Activated T-cell treated with anti-CD3 and anti-CD28 coated beads for 48 hours (primary cell): ENCODE results near the gene KATNB1.
"Not testable (repeated sequence)": the region's sequence is repeated elsewhere in the genome, so short reads cannot be mapped to it uniquely, and the experiment has no call there.

Experiments used
- DNase-seq: peaks from one replicate; pipeline ENCODE4 v3.0.0-alpha.2; 2020; ENCODE audit warnings: low read depth

The KATNB1 gene

GRCh38 chr16:57796014-57796413, 60.4 kb downstream of the KATNB1 start:
- DNase-seq = not testable (repeated sequence)

DNA sequence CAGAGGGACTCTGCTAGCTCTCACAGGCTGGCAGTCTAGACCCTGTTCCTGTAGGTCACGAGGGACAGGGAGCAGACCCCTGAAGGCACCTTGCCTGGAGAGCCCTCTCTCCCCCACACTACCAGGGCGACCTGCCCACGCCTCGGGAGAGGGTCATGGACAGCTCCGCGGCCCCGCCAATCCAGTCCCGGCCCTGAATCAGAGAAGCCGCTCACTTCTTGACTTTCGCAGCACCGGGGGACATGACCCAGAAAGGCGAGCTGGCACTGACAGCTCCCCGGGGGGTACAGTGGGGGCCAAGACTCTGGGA, 61.6 kb downstream of the KATNB1 start:
- no peak for DNase-seq

- DNase-seq = no peak
Observed at GRCh38 chr16:57797526-57798266, 62.1 kb downstream of the KATNB1 start.

DNA sequence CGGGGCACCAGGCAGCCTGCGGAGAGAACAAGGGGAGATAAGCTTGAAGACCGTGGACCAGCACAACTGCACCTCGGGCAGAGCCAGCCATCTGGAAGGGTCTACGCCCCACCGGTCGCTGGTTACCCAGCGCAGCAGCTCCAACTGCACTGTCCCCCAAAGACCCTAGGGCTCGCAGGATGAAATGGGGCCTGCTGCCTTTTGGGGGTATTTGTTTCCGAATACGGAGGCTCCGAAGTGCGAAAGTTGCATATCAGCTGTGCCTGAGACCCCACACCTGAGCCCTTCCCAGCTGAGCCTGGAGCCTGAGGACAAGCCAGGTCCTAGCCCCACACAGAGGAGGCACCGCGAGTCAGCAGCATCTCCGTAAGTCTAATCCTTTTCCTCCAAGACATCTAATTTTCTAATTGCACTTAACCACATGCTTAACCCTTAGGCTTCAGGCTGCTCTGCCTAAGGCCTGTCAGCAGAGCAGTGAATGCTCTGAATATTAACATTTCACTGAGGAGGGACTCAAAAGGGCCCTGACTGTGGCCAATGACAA, 62.8 kb downstream of the KATNB1 start:
- DNase-seq = no peak

DNA sequence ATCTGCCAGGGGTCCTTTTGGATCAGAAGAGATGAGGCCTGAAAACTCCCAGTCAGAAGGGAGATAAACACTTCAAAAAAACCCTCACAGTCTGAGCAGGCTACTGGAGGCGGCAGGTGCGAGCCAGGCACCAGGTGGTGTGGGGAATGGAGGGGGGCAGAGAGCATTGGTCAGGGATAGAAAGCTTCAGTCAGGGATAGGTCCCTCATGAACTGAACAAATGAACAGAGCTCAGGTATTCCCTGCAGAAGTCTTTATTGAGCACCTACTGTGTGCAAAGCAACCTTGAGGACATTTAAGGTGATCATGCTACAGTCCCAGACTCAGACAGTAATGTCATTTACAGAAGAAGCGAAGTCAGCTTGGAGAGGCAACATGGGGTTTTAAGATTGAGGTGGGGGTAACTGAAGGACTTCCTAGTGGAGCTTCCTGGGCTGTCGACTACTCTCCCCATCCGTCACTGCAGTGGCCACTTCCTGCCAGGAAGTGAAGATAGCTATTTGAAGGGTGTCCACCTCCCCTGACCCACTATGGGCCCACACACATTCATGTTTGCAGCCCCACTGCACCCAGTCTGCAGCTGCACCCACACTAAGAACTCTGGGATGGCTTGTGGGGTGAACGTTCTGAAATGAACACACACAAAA, 63.5 kb downstream of the KATNB1 start:
- DNase-seq = no peak

GRCh38 chr16:57799600-57800199, 64.1 kb downstream of the KATNB1 start:
- DNase-seq = no peak

- no peak for DNase-seq
Observed at GRCh38 chr16:57800200-57801097, 64.9 kb downstream of the KATNB1 start.

- DNase-seq = no peak
Observed at GRCh38 chr16:57801098-57801808, 65.7 kb downstream of the KATNB1 start.

- DNase-seq = no peak
Observed at GRCh38 chr16:57801809-57802340, 66.3 kb downstream of the KATNB1 start.

DNA sequence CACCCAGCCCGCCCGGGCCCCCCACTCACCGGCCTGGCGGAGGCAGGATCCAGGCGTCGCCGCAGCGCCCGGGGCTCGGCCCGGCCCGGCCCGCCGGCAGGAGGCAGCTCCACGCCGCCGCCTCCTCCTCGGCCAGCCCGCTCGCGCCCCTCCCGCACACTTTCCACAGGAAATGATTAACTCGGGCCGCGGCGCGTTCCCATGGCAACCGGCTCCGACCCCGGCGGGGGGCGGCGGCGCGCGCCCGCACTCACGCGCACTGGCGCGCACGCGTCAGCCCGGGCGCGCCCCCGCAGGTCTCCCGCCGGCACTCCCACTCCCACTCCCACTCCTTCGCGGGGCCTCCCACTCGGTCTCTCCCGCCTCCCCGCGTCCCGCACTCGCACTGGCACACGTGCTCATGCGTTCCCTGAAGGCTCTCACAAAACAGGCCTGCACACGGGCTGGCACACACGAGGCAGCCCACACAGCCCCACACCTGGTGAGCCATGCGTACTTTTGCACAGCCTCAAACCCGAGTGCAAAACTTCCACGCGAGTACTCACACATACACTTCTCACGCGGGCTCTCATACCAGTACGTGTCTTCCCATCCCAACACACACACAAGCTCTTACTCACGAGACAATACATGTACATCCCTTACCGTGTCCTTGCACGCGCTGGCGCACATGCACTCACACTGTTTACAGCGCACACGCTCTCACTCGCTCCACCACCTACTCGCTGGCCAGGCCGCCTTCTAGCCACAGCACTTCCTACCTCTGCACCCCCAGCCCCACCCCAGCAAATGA, 67.0 kb downstream of the KATNB1 start, which contains the start of gene KIFC3:
Gene KIFC3, minus strand, starts transcription at position 151 of the 793 bp plus-strand sequence. CDS start 4,248 bp downstream, outside the sequence.
- peak; percentile 62 for DNase-seq

GRCh38 chr16:57803134-57803990, 67.8 kb downstream of the KATNB1 start:
- DNase-seq = no peak

DNA sequence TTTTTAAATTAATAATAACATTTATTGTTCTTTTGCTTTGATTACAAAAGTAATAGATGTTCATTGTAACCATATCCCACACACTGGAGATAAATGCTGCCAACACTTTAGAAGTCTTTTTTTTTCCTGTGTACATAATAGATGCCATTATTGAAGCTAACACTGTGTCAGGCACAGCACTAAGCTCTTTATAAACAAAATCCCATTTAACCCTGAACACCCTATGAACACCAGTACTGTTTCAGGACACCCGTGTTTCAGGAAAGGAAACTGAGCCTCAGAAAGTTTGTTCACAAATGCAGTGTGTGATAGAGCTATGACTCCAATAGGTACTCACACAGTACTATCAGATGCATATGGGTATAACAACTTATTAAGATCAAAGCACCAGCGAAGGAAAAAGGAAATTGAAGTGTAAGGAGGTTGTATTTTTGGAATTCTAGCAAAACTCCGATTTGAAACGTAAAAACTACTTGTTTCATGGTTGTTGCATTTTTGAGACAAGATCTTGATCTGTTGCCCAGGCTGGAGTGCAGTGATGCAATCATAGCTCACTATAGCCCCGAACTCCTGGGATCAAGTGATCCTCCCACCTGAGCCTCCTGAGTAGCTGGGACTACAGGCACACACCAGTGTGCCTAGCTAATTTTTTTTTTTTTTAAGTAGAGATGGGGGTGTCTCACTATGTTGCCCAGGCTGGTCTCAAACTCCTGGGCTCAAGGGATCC, 68.7 kb downstream of the KATNB1 start:
- DNase-seq = no peak

GRCh38 chr16:57805176-57805575, 69.6 kb downstream of the KATNB1 start:
- DNase-seq = no peak
